Measurements from ENCODE around the gene STAB1.

STAB1 gene, protein sequence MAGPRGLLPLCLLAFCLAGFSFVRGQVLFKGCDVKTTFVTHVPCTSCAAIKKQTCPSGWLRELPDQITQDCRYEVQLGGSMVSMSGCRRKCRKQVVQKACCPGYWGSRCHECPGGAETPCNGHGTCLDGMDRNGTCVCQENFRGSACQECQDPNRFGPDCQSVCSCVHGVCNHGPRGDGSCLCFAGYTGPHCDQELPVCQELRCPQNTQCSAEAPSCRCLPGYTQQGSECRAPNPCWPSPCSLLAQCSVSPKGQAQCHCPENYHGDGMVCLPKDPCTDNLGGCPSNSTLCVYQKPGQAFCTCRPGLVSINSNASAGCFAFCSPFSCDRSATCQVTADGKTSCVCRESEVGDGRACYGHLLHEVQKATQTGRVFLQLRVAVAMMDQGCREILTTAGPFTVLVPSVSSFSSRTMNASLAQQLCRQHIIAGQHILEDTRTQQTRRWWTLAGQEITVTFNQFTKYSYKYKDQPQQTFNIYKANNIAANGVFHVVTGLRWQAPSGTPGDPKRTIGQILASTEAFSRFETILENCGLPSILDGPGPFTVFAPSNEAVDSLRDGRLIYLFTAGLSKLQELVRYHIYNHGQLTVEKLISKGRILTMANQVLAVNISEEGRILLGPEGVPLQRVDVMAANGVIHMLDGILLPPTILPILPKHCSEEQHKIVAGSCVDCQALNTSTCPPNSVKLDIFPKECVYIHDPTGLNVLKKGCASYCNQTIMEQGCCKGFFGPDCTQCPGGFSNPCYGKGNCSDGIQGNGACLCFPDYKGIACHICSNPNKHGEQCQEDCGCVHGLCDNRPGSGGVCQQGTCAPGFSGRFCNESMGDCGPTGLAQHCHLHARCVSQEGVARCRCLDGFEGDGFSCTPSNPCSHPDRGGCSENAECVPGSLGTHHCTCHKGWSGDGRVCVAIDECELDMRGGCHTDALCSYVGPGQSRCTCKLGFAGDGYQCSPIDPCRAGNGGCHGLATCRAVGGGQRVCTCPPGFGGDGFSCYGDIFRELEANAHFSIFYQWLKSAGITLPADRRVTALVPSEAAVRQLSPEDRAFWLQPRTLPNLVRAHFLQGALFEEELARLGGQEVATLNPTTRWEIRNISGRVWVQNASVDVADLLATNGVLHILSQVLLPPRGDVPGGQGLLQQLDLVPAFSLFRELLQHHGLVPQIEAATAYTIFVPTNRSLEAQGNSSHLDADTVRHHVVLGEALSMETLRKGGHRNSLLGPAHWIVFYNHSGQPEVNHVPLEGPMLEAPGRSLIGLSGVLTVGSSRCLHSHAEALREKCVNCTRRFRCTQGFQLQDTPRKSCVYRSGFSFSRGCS (N-terminal part only)

DNA sequence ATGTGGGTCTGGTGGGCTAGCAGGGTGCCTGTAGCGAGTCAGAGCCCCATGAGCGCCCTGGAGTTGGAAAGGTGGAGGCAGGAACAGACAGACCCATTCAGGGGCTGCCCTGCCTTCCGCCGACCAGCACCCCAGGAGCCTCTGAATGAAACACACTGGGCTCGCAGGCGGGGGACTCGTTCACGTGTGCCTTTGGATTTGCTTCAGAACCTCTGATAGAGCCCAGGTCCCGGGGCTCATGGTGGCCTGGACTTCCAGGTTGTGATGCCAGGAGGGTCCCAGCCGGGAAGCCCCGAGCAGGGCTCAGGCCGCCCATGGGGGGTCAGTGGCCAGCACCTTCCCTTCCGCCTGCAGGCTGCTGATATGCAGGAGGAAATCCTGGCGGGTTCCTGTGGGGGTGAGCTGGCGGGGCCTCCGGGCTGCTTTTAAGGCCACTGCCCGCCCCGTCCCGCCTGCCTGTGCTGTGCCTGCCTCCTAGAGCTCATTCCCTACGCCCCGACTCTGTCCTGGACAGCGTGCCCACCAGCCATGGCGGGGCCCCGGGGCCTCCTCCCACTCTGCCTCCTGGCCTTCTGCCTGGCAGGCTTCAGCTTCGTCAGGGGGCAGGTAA lies at the start of gene STAB1:
Gene STAB1 (plus strand): TSS at position 453 of the 610 bp plus-strand sequence. CDS start 76 bp downstream, at position 529.
- no peak for DNase-seq (ENCODE audit: low spot score)

- no peak for DNase-seq (ENCODE audit: low spot score)
Measured at GRCh38 chr3:52446042-52446441, 49.1 kb upstream of the STAB1 start.

GRCh38 chr3:52446631-52447511 lies 48.3 kb upstream of the STAB1 start:
- DNase-seq (ENCODE audit: low spot score) = peak; percentile 80

GRCh38 chr3:52447512-52448355 lies 47.4 kb upstream of the STAB1 start:
- DNase-seq (ENCODE audit: low spot score) = no peak

GRCh38 chr3:52450489-52451236 lies 44.5 kb upstream of the STAB1 start:
- DNase-seq (ENCODE audit: low spot score) = no peak

DNA sequence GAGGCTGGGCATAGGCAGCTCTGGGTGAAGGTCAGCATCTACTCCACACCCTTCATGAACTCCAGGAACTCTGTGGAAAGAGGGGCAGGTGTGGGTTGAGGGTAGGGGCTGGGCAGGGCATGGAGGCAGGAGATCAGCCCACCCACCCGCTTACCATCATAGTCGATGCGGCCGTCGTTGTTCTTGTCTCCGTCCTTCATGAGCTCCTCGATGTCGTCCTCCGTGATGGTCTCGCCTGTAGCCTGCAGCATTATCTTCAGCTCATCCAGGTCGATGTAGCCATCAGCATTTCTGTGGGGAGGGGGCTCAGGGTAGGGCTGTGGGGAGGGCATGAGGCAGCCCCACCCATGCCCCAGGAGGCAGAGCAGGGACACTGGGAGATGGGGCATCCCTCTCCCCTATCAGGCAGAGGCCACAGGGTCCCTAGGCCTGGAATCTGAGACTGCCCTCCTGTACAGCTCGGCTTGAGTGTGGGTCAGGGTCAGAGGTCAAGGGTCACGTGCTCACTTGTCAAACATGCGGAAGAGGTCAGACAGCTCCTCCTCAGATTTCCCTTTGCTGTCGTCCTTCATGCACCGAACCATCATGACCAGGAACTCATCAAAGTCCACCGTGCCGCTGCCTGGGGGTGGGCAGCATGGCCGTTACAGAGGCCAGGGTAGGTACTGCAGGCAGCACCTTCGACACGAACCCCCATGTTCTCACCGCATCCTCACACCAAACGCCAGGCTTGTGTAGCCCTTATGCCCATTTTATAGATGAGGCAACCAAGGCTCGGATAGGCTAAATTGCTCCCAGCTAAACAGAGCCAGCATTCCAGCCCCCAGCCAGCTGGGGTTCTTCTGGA lies 43.7 kb upstream of the STAB1 start:
- DNase-seq (ENCODE audit: low spot score) = no peak

GRCh38 chr3:52452126-52452525 lies 43.0 kb upstream of the STAB1 start:
- no peak for DNase-seq (ENCODE audit: low spot score)

- DNase-seq (ENCODE audit: low spot score) = no peak
Measured at GRCh38 chr3:52452570-52453221, 42.4 kb upstream of the STAB1 start.

- DNase-seq (ENCODE audit: low spot score) = no peak
Measured at GRCh38 chr3:52453496-52454249, 41.5 kb upstream of the STAB1 start, which contains the start of gene TNNC1. TNNC1 (minus strand) TSS chr3:52454041; CDS start chr3:52454015, 26 bp downstream.

- DNase-seq (ENCODE audit: low spot score) = no peak
Measured at GRCh38 chr3:52454250-52454937, 40.7 kb upstream of the STAB1 start.

- DNase-seq (ENCODE audit: low spot score) = no peak
Measured at GRCh38 chr3:52454938-52455282, 40.2 kb upstream of the STAB1 start.

GRCh38 chr3:52455283-52456168 lies 39.6 kb upstream of the STAB1 start, which contains the start of gene NISCH:
NISCH (plus strand) TSS chr3:52455604; CDS start chr3:52455642, 38 bp downstream.
- DNase-seq (ENCODE audit: low spot score) = peak; percentile 94

DNA sequence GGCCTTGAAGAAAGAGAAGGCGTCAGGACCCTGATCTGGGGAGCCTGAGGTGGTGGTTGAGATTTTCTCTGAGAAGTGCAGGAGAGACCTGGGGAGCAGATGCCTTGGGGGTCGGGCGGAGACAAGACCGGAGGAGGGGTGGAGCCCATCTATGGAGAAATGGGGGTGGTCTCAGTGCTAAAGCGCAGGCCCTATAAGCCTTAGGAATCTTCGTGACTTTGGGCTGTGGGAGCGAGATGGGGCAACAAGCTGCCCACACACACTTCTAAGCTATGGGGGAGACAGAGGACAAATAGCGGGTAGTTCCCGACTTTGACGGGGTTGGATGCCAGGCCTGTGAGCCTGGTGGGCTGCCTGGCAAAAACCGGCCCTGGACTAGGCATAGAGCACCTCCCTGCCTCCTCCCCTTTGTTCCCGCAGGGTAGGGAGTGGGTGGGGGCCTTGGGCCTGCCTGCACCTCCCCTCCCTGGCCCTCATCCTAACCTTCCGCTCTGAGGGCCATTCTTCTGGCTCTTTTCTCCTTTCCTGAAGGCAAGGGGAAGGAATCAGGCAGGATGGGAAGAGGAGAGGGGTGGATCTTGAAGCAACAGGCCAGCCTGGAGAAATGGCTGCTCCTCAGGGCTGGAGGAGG lies 38.9 kb upstream of the STAB1 start:
- DNase-seq (ENCODE audit: low spot score) = no peak

GRCh38 chr3:52456800-52457183 lies 38.3 kb upstream of the STAB1 start:
- no peak for DNase-seq (ENCODE audit: low spot score)
